Measurements from ENCODE around the gene SORCS2.

- no peak for TF ChIP-seq CTCF (IDR thresholded peaks at IDR 0.05; ENCODE audit: low read depth, low read length)
- no peak for TF ChIP-seq EZH2phosphoT487 (IDR thresholded peaks at IDR 0.05; ENCODE audit: low read depth)
These were observed 565.4 kb downstream of the SORCS2 start for GRCh38 chr4:7757501-7758471.
